DOHH2 (cell line): ENCODE data around the gene CERS6.

Experiments used
- EZH2phosphoT487 ChIP-seq: fragments of 200-600 bp; sonication (generic); IDR thresholded peaks from 2 replicates; pipeline ENCODE4 v1.6.1; 2017; ENCODE audit warnings: borderline replicate concordance, mild to moderate bottlenecking, antibody characterized with exemption, low read length, moderate library complexity, mixed read lengths
- TF ChIP-seq, protein P1 (sequence below): fragments of 200-600 bp; sonication (generic); IDR thresholded peaks from one replicate; pipeline ENCODE4 v1.5.1; 2014; ENCODE audit warnings: antibody characterized with exemption, mild to moderate bottlenecking, low read depth, low read length; ENCODE audit not compliant: poor library complexity, severe bottlenecking

GRCh38 chr2:168526641-168527040, 70.6 kb downstream of the CERS6 start:
- TF ChIP-seq, protein P1, sequence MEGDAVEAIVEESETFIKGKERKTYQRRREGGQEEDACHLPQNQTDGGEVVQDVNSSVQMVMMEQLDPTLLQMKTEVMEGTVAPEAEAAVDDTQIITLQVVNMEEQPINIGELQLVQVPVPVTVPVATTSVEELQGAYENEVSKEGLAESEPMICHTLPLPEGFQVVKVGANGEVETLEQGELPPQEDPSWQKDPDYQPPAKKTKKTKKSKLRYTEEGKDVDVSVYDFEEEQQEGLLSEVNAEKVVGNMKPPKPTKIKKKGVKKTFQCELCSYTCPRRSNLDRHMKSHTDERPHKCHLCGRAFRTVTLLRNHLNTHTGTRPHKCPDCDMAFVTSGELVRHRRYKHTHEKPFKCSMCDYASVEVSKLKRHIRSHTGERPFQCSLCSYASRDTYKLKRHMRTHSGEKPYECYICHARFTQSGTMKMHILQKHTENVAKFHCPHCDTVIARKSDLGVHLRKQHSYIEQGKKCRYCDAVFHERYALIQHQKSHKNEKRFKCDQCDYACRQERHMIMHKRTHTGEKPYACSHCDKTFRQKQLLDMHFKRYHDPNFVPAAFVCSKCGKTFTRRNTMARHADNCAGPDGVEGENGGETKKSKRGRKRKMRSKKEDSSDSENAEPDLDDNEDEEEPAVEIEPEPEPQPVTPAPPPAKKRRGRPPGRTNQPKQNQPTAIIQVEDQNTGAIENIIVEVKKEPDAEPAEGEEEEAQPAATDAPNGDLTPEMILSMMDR = no peak
- TF ChIP-seq EZH2phosphoT487 = no peak
